GM21825 (cell line): Measurements from ENCODE around the gene NAPSA.
"Not testable (repeated sequence)": the region's sequence is repeated elsewhere in the genome, so short reads cannot be mapped to it uniquely, and the experiment has no call there.

Source experiments
- ATAC-seq: cut with Tn5 transposase; IDR thresholded peaks from one replicate; pipeline ENCODE4 v1.9.1; 2021; ENCODE audit warnings: mild to moderate bottlenecking, moderate library complexity; ENCODE audit not compliant: unreplicated experiment

NAPSA gene

GRCh38 chr19:50361290-50362029 is 4.0 kb downstream of the NAPSA start:
- no peak for ATAC-seq

DNA sequence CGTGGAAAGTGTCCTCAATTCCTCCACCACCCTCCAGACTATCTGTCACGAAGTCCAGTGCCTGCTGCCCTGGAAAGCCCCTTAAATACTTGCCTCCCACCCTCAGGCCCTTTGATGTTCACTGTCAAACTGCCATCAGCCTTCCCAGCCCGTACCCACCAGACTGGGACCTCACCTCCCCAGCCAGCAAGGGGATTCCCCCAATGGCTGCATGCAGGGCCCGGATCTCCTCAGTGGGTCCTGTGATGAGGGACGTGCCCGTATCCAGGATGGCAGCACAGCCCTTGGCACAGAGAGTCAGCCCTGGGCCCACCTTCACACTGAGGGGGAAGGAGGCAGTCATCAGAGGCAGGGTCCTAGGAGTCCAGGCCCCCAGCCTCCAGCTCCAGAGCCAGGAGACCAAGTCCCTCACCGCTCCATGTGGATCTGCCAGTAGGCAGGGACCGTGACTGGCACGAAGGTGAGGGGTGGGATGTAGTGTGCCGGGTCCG is 6.1 kb downstream of the NAPSA start:
- ATAC-seq = no peak

DNA sequence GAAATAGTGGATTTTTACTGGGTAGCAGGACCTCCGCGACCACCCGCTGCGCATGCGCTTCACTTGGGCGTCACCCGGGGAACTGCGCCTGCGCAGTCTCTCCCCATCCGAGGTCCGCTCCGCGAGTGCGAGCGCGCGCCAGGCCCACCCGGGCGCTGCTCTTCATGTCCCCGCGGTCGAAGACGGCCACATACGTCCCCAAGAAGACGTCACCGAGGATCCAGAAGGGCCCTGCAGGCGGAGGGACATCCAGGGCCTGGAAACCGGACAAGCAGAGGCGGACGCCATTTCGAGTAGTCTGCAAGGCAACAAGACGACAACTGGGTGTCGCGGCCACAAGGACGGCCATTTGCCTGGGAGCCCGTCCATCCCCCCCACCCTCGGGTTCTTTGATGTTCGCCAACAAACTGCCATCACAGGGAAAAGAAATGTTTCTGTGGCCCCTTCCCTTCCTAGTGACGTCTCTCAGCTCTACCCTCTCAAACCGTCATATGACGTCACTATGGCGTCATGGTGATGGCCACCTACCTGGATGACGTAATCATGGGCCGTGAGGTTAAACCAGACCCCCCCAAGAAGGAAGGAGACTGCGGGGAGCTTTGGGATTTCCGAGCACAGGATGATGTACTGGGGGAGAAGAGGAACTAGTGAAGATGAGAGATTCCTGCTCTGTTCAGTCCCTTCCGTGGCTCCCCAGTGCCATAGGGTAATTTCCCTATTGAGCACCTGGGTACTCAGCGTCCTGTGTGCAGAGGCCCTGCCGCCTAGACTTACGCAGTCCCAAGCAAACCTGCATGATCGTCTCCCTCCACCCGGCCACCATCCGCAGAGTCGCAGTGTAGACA is 6.7 kb downstream of the NAPSA start:
- ATAC-seq = no peak

- peak; percentile 64 for ATAC-seq
These were observed 8.0 kb downstream of the NAPSA start for GRCh38 chr19:50357178-50358100.

DNA sequence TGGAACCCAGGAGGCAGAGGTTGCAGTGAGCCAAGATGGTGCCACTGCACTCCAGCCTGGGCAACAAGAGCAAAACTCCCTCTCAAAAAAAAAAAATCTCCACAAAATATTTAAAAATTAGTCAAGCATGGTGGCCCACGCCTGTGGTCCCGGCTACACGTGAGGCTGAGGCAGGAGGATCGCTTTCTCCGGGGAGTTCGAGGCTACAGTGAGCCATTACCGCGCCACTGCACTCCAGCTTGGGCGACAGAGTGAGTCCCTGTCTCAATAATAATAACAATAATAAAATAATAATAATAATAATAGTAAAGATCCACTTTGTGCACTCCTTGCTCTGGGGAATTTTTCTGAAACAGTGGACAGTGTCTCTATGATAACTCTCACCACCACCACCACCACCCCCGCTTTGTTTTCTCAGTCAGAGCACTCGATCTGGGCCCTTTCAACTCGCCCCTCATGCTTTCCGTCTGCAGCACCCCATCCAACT is 8.7 kb downstream of the NAPSA start:
- ATAC-seq = no peak

DNA sequence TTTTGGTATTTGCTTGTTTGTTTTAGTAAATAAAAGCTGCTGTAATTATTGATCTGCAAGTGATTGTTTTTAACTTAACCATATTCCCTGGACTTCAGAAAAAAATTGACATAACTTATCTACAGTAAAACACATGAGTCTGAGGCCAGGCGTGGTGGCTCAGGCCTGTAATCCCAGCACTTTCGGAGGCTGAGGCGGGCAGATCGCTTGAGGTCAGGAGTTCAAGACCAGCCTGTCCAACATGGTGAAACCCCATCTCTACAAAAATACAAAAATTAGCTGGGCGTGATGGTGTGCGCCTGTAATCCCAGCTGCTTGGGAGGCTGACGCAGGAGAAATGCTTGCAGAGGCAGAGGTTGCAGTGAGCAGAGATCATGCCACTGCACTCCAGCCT is 12.0 kb downstream of the NAPSA start:
- not testable (repeated sequence) for ATAC-seq

DNA sequence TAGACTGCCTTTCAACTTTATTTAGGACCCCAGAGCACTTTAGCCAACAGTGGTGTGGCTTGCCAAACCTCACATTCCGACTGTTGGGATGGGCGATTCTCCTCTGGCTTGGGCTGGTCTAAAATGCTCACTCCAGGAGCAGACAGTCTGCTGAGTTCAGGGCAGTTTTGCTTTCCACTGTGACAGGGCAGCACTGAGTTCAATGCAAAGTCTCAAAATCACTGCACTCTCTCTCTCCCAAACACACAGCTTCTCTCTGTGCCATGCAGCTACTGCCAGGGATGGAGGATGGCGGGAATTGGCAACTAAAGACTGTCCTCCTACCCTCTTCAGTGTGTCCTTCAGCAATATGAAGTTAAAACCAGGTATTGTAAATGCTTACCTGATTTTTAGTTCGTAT is 13.2 kb downstream of the NAPSA start:
- ATAC-seq = no peak

- ATAC-seq = no peak
These were observed 16.0 kb downstream of the NAPSA start for GRCh38 chr19:50349277-50350057.

DNA sequence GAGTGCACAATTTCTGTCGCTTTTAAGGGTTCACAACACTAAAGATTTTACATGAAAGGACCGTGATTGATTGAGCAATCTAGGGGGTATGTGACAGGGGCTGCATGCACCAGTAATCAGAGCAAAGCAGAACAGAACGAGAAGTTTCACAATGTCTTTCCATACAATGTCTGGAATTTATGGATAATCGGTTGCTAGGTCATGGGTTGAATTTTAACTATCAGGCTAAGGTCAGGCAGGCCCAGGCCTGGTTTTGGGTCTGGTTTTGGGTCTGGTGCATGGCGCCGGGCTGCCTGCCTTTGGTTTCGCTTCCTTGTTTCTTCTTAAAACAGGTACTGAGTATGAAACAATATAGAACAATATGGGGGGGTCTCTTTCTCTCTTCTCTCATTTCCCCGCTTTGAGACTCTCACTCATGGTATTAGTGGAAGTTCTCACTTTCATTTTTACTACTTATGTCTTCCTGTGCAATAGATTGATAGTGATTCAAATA is 18.3 kb downstream of the NAPSA start:
- ATAC-seq = not testable (repeated sequence)

- ATAC-seq = peak; percentile 57
These were observed 20.6 kb downstream of the NAPSA start for GRCh38 chr19:50344661-50345318.

- ATAC-seq = no peak
These were observed 24.3 kb downstream of the NAPSA start for GRCh38 chr19:50341091-50341564.

DNA sequence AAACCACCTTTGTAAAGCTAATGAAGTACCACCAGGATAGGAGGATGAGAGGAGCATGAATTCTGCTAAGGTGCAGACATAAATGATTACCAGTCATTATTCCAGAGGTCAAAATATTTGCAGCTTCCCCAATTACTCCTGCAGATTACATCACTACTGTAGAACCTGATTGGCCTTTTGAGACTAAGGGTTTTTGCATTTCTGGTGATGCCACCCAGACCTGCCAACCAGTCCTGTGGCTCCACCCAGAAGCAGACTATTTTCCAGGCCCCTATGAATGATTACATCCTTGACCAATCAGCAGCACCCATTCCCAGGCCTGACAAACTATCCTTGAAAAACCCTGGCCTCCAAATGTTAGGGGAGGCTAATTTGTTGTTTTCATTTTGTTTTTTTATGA is 25.1 kb downstream of the NAPSA start:
- ATAC-seq = no peak

GRCh38 chr19:50337031-50337430 is 28.4 kb downstream of the NAPSA start:
- not testable (repeated sequence) for ATAC-seq

GRCh38 chr19:50334741-50335421 is 30.6 kb downstream of the NAPSA start:
- no peak for ATAC-seq

GRCh38 chr19:50333737-50334617 is 31.5 kb downstream of the NAPSA start:
- peak; percentile 17 for ATAC-seq

DNA sequence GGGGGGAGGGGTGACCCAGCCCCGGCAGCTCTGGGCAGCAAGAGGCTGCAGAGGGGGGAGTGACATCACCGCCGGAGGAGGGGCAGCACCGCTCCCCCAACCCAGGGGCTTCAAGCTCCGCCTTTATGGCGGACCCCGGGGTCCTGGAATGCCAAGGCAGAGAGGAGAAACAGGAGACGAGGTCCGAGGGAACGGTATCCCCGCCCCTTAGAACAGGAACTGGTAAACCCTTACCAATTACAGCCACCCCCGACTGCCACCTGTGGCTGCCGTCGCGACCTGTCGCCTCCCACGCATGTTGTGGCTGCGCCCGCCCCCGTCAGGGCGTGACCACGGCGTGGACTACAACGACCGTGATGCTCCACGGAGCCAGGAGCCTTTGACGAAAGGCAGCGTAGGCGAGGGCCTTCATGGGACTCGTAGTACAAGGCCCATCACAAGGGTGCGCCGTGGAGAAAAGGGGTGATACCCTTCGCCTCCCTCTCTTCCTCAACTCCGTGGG is 32.2 kb downstream of the NAPSA start:
- ATAC-seq = peak; percentile 40

GRCh38 chr19:50332244-50333038 is 33.0 kb downstream of the NAPSA start:
- no peak for ATAC-seq
